Fibroblast of skin of abdomen (primary cell): ENCODE data around the gene ARPP21.
A peak's percentile ranks its signal among the peaks of the same experiment; 100 is the strongest.

ENCODE experiments used
- DNase-seq: peaks from one replicate; pipeline ENCODE4 v3.0.0-alpha.2; 2013

ARPP21 gene

DNA sequence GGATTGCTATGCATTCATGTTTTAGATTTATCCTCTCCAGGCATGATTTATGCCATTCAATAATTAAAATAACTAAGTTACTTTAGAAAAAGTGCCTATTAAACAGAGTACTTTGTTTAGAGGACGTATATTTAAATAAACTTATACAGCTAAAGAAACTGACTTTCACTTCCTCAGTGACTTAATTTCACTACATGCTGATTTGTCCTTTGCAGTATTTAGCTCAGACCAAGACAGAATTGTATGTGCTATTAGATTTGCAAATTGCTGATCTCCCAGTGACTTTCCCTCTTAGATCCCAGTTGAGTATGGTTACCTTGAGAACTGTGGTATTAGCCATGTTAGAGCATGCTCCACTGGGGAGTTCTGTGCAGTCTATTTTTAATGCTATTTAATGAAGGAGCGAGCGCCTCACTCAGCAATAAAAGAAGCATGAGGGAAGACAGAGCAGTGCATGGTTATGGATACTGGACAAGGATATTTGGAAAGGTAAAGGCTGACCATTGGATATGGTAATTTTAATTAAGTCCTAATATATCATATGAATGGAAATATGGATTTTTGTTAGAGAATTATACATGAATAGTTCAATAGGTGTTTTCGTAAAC is 2.7 kb downstream of the ARPP21 start:
- no peak for DNase-seq

DNA sequence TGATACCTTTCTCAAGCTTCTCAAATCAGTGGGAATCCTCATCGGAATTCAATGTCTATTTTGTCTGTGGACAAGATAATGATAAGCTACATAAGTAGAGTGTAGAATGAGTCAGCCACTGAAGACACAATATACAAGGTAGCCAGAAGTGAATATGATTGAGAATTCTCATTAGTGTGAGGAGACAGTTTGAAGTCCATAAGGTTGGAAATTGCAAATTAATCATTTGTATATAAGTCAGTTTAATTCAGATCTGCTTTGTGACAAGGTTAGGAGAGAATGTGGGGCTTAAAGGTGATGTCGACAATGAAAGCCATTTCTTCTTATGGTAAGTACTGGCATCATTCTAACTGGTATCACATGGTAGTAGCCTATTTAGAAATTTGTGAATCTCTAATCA is 4.2 kb downstream of the ARPP21 start:
- DNase-seq: no peak

DNA sequence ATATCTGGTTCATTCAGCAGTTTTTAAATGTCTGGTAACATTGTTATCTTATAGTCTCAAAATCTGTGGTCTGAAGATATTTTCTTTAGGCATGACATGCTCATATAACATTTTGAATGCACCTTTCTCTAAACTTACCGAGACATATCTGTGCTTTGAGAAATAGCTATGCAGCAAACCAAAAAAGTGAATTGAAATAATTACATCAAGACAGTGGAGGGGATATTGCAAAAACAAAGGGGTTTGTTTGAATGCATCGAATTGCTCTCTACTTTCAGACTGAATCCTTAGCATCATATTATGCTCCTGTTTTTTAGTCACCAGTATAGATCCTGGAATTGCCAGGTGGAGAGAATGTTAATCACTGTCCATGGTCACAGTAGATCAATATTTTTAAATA is 5.1 kb downstream of the ARPP21 start:
- no peak for DNase-seq

DNA sequence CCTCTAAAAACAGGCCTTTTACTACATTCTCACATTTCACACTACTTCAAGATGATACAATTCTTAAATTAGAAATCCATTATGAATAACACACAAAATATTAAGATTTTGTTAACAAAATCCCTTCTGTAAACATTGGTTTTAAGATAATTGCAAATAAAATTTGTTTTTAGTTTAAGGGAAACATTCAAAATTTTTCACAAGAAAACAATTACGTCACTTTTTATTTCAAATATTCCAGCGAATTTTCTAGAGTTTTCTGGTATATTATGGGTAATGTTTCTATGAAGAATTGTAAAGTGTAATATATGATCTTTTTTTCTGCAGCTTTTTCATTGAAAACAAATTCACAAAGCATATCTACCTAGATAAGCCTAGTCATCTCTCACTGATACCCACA is 5.9 kb downstream of the ARPP21 start:
- no peak for DNase-seq

DNA sequence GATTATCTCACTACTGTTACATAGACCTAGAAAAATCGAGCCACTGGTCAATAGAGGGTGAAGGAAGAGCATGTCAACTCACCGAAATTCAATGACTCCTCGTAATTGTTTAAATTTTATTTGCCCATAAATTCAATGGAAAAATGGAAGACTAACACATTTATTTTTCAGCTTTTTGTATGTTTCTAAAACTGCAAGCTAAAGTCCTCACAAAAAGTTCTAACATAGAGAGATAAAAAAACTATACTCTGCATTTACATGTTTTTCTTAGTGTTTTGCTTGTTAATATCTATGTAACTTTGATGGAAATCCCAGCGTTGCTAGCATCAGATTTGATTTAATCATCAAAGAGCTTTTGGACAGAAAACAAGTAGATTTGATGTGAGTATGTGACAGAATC is 6.8 kb downstream of the ARPP21 start:
- DNase-seq: no peak

DNA sequence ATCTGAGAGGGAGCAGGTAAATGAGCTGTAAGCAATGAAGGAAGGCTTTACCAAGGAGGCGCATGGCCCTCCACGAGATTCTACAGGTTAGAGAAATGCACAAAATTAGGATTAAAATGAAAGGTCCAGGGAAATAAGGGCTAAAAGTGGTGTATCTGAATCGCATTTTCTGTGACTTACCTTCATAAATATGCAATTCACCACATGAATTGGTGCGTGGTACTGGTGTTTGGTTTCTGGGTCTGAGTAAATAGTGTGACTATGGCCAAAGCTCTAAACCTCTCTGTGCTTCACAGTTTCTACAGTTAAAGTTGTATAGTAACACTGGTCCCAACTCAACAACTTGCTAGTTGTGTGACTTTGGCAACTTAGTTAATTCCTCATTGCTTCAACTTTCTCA is 8.1 kb downstream of the ARPP21 start:
- DNase-seq: no peak

DNA sequence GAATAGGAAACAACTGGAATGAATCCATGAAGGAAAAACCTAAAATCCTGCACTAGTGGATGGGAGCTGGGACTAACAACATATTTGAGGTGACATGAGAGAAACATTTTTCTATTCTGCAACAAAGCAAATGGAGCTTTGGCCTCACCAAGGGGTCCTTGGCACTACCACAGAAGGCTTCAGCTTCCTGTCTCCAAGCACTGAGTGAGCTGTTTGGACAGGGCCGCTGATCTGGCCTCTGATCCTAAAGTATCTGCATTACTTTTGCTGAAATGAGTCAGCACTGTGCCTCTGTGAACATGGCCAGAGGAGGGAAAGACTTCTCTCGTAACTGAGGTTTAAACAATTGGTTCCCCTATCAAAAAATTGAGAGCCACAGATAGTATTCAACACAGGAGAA is 9.0 kb downstream of the ARPP21 start:
- DNase-seq: no peak

DNA sequence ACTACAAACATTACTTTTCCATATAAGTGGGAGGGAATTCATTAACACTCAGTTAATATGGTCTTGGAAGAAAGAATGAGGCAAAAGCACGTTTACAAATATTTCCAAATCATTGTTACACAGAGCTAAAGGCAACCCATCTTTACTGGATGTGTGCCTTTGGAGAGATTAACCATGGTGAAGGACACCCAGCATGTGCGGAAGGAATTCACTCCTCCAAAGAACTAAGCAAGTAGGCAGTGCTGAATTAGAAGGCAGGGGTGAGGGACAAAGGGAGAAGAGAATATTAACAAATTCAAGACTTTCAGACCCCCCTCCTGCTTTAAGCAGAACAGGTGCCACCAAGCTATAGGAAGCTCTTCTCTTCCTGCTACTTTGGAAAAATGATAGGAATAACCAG is 10.1 kb downstream of the ARPP21 start:
- no peak for DNase-seq

DNA sequence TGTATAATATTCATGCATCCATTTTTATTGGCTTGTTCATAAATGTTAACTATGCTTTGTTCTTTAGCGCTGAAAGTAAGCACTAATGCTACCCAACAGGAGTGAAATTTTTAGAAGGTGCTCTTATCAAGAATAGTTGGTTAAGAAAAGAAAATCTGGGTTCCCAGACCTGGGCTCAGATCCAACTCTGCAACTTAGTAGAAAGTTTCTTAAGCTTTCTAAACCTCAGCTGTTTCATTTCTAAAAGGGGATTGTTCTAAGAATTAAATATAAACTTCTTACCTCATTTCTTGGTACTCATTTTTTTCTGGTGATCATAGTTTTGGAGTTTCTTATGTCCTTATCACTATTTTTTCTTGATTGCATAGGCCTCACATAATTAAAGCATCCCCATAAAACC is 12.1 kb downstream of the ARPP21 start:
- DNase-seq: no peak

DNA sequence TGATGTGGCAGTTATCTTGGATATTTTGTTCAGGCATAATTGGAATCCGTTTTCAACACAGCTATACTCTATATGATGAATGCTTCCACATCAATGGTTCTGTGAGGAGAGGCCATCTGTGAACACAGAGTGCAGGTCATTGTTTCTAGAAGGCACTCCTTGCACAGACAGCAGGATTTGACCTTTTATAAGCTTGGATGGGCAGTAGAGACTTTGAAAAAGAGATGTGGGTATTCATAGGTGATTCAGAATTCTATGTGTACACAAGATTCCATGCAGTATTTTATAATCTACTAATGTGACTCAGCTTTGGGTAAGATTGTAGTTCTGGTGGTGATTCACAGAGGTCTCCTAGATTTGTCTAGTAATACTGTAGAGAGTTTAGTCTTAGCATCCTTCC is 12.5 kb downstream of the ARPP21 start:
- peak; percentile 37 for DNase-seq

DNA sequence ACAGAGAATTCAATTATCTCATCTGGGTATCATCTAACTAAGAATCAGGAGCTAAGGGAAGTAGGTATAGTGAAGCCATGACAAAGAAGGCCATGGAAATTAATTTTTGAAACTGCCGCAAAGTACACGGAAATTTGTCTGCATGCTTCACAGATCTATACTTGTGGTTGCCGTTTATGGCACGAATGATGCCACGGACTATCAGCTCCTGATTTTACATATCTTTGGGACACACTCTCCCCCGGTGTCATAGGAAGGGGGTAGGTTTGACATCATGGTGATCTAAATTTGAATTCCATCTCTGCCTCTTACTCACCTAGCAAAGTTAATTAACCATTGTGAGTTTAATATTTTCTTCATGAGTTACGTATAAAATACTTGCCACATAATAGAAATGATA is 14.0 kb downstream of the ARPP21 start:
- DNase-seq: no peak

DNA sequence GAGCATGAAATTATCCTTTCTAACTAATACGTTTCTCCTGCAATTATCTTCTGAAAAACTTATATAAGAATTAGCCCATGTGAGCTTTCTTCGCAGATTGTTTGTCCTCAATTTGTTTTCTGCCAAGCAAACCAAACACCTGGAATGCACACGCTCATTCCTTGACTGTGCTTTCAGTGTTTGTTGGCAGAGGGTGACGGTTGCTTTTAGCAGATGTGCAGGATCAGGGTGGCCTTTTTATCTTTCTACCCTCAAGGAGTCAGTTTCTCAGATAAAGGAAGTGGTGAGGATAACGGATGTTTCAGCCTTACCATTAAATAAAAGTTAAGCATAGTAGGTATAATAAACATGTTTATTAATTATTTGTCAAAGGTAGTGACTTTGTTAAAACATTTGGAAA is 15.2 kb downstream of the ARPP21 start:
- no peak for DNase-seq

DNA sequence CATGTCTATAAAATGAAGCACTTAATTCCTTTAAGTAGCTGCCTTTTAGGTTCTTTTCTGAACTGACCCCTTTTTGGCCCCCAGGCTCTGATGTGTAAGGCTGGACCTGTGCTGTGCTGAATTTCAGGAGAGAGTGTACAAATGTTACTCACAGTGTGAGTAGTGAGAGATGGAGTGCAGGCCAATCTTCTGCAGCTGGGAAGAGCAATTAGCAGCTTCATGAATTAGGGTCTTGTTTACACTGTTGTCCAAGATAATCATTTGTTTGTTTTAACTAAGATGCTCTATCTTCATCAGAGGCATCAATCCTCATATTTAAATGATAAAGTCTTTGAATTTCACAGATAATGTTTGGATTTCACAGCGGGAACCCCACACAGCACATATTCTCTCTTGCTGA is 19.4 kb downstream of the ARPP21 start:
- DNase-seq: no peak

DNA sequence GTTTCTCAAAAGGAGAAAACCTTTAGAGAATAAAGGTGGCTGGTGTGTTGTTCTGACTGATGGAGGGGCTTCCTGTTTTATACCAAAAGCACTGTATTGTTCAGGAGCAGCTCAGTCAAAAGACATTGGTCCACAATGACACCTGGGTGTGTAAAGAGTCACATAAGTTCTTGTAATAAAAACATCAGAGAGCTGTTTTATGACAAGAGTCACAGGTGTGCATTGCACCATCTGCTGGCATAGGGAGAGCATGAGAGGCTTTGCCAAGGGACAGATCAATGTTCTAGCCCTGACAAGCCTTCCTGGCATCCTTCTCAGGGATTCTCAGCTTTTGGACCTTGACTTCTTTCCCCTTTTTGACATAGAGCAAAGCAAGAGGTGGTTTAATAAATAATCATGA is 20.4 kb downstream of the ARPP21 start:
- DNase-seq: no peak

DNA sequence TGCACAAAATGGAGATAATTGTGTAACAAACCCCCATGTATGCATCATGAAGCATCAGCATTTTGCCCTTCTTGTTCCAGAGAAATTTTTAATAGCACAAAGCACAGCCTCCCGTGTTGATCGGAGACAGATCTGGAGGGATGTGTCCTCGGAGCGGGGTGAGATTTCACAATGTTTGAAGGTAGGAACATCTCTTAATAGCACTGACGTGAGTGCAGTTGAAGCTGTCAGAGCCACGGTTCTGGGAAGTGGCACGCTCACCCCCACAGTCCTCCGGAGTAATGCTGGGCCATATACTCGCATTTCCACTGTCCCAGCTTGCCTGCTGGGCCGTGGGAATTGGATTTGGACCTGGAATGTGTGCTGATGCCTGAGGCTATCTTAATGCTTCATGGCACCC is 24.1 kb downstream of the ARPP21 start:
- DNase-seq: no peak

DNA sequence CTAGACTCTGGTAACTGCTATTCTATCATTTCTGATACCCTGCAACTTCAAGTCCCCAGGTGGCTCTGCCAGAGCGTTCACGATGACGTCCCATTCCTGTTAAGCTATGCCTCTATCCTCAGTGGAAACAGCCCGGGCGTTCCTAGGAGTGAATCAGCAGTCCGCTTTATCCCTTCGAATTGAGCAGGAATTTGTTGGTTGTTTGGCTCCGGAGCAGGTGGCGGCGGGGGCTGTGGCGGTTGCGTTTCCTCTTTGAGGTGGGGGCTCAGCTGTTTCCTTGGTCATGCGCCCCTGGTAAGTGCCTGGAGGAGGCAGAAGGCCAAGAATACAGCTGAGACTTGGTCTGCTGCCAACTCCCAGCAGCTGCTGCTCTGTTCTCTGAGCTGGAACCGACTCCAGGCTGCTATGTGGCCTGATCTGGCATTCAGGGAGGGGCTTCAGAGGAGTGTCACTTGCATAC is 25.2 kb downstream of the ARPP21 start:
- peak; percentile 61 for DNase-seq

DNA sequence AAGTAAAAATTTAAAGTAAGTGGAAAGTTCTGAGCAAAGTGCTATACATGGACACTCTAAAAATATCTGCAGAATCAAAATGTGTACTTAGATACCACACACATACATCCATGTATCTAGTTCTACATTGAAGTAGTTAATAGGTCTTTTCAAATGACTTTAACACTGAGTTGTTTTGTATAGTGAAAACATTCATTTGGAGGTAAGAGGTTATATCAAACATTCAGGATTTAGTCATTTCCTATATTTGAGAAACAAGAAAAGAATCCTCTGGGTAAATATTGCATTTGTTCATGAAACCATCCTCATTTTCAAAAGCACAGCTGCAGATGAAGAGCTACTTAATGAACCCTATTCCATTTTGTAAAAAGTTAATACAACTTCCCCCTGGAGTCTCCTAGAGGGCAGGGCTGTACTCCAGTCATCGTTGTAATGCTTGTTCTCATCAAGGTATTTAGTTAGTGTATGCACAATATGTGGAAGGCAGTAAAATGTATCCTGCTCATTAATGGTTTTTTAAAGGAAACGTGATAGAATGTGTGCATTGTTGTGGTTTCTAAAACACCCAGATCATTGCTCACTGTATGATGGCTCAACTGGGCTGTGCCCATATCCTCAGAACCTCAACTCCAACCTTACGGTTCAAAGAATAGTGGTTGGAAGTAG is 26.2 kb downstream of the ARPP21 start:
- DNase-seq: peak; percentile 33

DNA sequence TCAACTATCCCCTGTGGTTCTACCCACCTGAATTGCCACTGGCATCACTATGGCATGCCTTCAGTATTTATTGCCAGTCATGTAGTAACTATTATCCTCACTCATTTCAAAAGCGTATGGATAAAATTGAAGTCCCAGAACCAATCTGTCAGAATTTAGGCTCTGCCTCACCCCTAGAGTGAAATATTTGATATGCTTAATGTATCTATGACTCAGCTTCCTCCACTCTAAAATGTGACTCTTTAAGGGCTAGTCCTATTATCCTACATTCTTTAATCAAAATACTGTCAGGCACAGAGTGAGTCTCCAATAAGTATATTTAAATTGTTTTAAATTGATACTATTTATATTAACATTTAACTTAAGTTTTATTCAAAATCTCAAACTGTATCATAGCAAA is 27.6 kb downstream of the ARPP21 start:
- no peak for DNase-seq

DNA sequence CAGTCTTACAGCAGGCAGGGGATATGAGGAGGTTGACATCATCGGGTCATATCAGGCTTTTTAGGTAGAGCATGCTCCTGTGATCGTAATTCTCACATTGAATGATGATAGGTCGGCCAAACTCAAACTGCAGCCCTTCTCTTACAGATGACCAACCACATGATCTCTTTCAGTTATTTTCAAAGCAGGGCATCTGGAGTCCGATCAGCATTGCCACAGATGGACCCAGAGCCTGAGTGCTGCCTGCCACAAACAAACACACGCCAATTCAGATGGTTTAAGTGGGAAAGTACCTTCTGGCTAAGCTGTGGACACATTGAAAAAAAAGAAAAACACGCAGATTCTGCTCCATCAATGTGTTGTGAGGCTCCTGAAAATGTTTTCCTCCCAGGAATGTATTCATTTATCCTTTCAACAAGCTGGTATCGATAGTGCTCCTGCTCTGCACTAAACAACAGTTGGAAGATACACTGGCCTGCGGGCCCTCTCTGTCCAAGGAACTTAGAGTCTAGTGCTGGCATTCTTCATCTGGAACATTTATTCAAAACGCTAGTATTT is 31.2 kb downstream of the ARPP21 start:
- DNase-seq: no peak

DNA sequence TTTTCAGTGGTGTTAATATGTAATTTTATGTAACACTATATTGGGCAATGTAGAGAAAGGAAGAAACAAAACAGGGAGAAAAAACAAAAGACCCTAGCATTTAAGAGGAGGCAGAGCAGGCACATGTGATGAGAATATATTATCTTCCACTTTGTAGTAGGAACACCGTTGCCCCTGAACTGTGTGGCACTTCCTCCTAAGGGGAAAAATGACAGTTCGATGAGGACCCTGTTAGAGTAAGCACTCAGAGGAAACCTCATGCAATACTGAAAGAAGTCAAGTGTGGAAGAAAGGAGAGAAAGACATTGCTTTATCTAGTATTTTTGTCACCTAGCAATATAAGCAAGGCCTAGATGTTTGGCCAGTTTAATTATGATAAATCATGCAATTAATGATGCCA is 32.2 kb downstream of the ARPP21 start:
- DNase-seq: no peak

DNA sequence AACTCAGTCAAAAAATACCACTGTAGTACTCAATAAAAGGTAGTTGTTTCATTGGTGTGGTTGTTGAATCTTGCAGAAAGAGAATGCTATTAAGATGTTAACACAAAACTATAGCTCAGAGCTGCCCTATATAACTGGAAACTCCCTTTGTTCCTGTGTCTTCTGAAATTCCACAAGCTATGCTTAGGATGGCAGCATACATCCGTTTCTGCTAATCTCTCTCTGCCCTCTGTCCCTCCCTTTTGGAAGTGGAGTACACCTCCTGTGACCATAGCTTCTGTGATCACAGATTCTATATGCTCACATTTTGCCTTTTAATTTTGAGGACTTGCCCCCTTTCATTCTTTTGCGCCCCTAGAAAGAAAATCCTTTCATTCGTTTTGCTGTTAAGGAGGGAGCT is 33.7 kb downstream of the ARPP21 start:
- DNase-seq: no peak

DNA sequence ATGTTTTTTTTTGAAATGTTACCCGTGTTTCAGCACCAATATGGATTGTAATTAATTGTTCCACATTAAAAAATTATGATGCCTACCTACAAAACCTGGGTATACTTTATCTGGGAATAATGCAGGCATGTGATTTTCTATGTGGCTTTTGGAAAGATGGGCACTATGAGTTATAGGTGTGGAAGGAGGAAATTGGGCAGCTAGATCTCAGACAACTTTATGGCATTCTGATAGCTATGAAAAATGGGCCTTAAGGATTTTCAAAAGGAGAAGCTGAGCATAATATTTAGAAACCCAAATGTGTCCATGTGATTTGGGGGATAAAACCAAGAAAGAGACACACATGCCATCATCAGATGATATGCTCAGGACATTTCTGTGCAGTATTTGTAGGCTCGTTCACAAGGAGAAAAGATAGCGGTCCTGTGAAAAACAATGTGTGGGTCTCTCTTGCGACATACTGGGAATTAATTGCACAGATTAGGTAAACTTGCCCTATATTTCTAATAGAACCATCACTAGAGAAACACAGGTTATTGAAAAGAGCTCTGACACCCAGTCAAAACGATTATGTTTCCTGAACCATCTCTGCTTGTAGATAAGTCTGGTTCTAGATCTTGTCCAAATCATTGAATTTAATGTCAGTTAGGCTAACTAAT is 35.3 kb downstream of the ARPP21 start:
- no peak for DNase-seq

DNA sequence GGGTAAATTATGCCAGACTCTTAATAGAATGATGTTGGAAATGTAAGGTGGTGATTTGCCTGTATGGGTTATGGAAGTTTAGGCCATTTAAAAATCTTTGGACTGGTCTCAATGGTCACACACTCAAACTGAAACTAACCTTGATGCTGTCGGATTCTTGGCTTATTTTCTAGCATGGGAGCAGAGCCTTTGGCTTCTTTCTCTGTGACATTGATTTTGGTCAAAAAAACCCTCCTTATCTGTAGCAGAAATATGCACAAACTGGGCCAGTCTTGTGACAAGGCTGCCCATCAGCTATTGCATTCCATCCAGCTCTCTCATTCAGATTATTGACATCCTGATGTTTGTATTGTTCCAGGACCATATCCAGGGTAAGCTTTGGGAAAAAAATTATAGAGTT is 35.9 kb downstream of the ARPP21 start:
- no peak for DNase-seq

DNA sequence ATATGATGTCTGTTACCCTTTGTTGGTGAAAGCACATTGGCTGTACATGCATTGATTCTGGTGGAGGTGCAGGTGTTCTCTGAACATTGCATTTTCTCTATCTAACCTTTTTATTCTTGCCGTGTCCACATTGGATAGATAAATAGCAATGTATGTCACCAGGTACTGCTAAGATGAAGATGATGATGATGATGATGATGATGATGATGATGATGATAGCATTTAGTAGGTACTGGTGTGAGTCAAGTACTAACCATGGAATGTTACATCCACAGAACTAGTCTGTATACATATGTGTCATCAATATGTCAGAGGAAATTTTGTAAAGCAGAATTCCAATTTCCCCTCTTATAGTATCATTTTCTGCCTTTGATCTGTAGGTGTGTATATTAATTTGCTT is 36.3 kb downstream of the ARPP21 start:
- DNase-seq: no peak
